H9 (cell line): ENCODE measurements around the gene AIF1L. TPM values are rescaled to one million over a fixed set of nuclear protein-coding genes. Genes with fewer than 3 reads are reported as not detected.

Experiments used
- DNase-seq: peaks from one replicate; pipeline ENCODE4 v3.0.0-alpha.2; 2017
- H2AFZ ChIP-seq: one replicate; pipeline ENCODE4 v1.6.1; 2013; ENCODE audit warnings: mild to moderate bottlenecking, low read length, control low read depth, moderate library complexity
- H2AK5ac ChIP-seq: 2 replicates; pipeline ENCODE4 v1.6.1; 2013; ENCODE audit warnings: low read length, control low read depth, mixed read lengths; ENCODE audit not compliant: insufficient read length
- H2BK120ac ChIP-seq: one replicate; pipeline ENCODE4 v1.6.1; 2013; ENCODE audit warnings: low read depth, mild to moderate bottlenecking, low read length, control low read depth, inconsistent platforms; ENCODE audit not compliant: poor library complexity, severe bottlenecking
- H2BK12ac ChIP-seq: 2 replicates; pipeline ENCODE4 v1.6.1; 2013; ENCODE audit warnings: low read length, control low read depth, mixed read lengths, low read depth; ENCODE audit not compliant: insufficient read length
- H2BK15ac ChIP-seq: 2 replicates; pipeline ENCODE4 v1.6.1; 2013; ENCODE audit warnings: low read depth, low read length, control low read depth
- H2BK20ac ChIP-seq: one replicate; pipeline ENCODE4 v1.6.1; 2013; ENCODE audit warnings: low read depth, mild to moderate bottlenecking, low read length, control low read depth, inconsistent platforms; ENCODE audit not compliant: poor library complexity, severe bottlenecking
- H2BK5ac ChIP-seq: 2 replicates; pipeline ENCODE4 v1.6.1; 2013; ENCODE audit warnings: low read length, control low read depth, mixed read lengths; ENCODE audit not compliant: insufficient read length
- H3K14ac ChIP-seq: 2 replicates; pipeline ENCODE4 v1.6.1; 2013; ENCODE audit warnings: low read length, control low read depth; ENCODE audit not compliant: insufficient read depth
- H3K18ac ChIP-seq: 2 replicates; pipeline ENCODE4 v1.6.1; 2013; ENCODE audit warnings: low read depth, mild to moderate bottlenecking, mixed read lengths, low read length, control low read depth; ENCODE audit not compliant: insufficient read length
- H3K23ac ChIP-seq: 2 replicates; pipeline ENCODE4 v1.6.1; 2013; ENCODE audit warnings: low read length, control low read depth, mixed read lengths, low read depth; ENCODE audit not compliant: insufficient read length
- H3K23me2 ChIP-seq: 2 replicates; pipeline ENCODE4 v1.6.1; 2013; ENCODE audit warnings: low read depth, mild to moderate bottlenecking, mixed read lengths, low read length, control low read depth; ENCODE audit not compliant: insufficient read length, poor library complexity, severe bottlenecking
- H3K27ac ChIP-seq: 2 replicates; pipeline ENCODE4 v1.5.1; 2013; ENCODE audit warnings: low read length, control low read depth, mixed read lengths, low read depth; ENCODE audit not compliant: insufficient read length
- H3K27me3 ChIP-seq: 2 replicates; pipeline ENCODE4 v1.6.1; 2013; ENCODE audit warnings: low read length, control low read depth, inconsistent platforms; ENCODE audit not compliant: insufficient read depth
- H3K4ac ChIP-seq: 2 replicates; pipeline ENCODE4 v1.6.1; 2013; ENCODE audit warnings: low read depth, mild to moderate bottlenecking, control low read depth, inconsistent platforms, low read length, moderate library complexity
- H3K4me1 ChIP-seq: 2 replicates; pipeline ENCODE4 v1.6.1; 2013; ENCODE audit warnings: low read length, control low read depth, inconsistent platforms; ENCODE audit not compliant: insufficient read depth
- H3K4me2 ChIP-seq: 2 replicates; pipeline ENCODE4 v1.6.1; 2013; ENCODE audit warnings: low read length, control low read depth, mixed read lengths; ENCODE audit not compliant: insufficient read length, insufficient read depth
- H3K56ac ChIP-seq: 2 replicates; pipeline ENCODE4 v1.6.1; 2013; ENCODE audit warnings: low read depth, mild to moderate bottlenecking, mixed read lengths, low read length, control low read depth; ENCODE audit not compliant: insufficient read length
- H3K79me1 ChIP-seq: 2 replicates; pipeline ENCODE4 v1.6.1; 2013; ENCODE audit warnings: low read depth, mild to moderate bottlenecking, moderate library complexity, low read length, control low read depth, inconsistent platforms; ENCODE audit not compliant: insufficient read depth, poor library complexity, severe bottlenecking
- H3K79me2 ChIP-seq: 2 replicates; pipeline ENCODE4 v1.6.1; 2013; ENCODE audit warnings: low read length, control low read depth, inconsistent platforms; ENCODE audit not compliant: insufficient read depth
- H3K9ac ChIP-seq: 2 replicates; pipeline ENCODE4 v1.6.1; 2013; ENCODE audit warnings: low read length, control low read depth, mixed read lengths; ENCODE audit not compliant: insufficient read length; ENCODE audit errors: extremely low read depth
- H3K9me3 ChIP-seq: one replicate; pipeline ENCODE4 v1.6.1; 2013; ENCODE audit warnings: low read depth, low read length, inconsistent platforms; ENCODE audit not compliant: control insufficient read depth
- H3T11ph ChIP-seq: one replicate; pipeline ENCODE4 v1.6.1; 2013; ENCODE audit warnings: mild to moderate bottlenecking, low read length, control low read depth, inconsistent platforms
- H4K20me1 ChIP-seq: one replicate; pipeline ENCODE4 v1.6.1; 2013; ENCODE audit not compliant: control insufficient read depth, insufficient read length, insufficient read depth
- H4K5ac ChIP-seq: 2 replicates; pipeline ENCODE4 v1.6.1; 2013; ENCODE audit warnings: low read depth, mild to moderate bottlenecking, mixed read lengths, low read length, control low read depth; ENCODE audit not compliant: insufficient read length
- H4K8ac ChIP-seq: replicated peaks from 2 replicates; pipeline ENCODE4 v1.6.1; 2013; ENCODE audit warnings: low read length, control low read depth, mixed read lengths, low read depth; ENCODE audit not compliant: insufficient read length
- H4K91ac ChIP-seq: 2 replicates; pipeline ENCODE4 v1.6.1; 2013; ENCODE audit warnings: low read depth, mild to moderate bottlenecking, moderate library complexity, mixed read lengths, low read length, control low read depth; ENCODE audit not compliant: insufficient read length
- H3K27ac Mint-ChIP-seq, 3 experiments: 2 replicates in 2 of 3; 3 replicates in 1 of 3; pipeline ENCODE4 v1.8.0; 2020 to 2021; ENCODE audit warnings: mixed read lengths in 3 of 3, mild to moderate bottlenecking in 1 of 3, moderate library complexity in 1 of 3
- H3K27me3 Mint-ChIP-seq: 2 replicates; pipeline ENCODE4 v1.8.0; 2021; ENCODE audit warnings: low read depth, mild to moderate bottlenecking, moderate library complexity, mixed read lengths
- H3K36me3 Mint-ChIP-seq, 3 experiments: 2 replicates in 2 of 3; 3 replicates in 1 of 3; pipeline ENCODE4 v1.8.0; 2020 to 2021; ENCODE audit warnings: low read depth in 3 of 3, mixed read lengths in 3 of 3; ENCODE audit not compliant: insufficient read depth in 1 of 3
- H3K4me1 Mint-ChIP-seq, 2 experiments: 2 replicates each; pipeline ENCODE4 v1.8.0; 2020; ENCODE audit warnings: mixed read lengths in 2 of 2
- H3K4me3 Mint-ChIP-seq, 2 experiments: 2 replicates in 1 of 2; 3 replicates in 1 of 2; pipeline ENCODE4 v1.8.0; 2020 to 2021; ENCODE audit warnings: mild to moderate bottlenecking in 2 of 2, mixed read lengths in 2 of 2, moderate library complexity in 1 of 2
- H3K9me3 Mint-ChIP-seq, 2 experiments: 2 replicates in 1 of 2; 3 replicates in 1 of 2; pipeline ENCODE4 v1.8.0; 2020; ENCODE audit warnings: mild to moderate bottlenecking in 2 of 2, mixed read lengths in 2 of 2, moderate library complexity in 1 of 2
- CTCF ChIP-seq: fragments of 200-600 bp; sonication (generic); conservative IDR thresholded peaks from 3 replicates; pipeline ENCODE4 v1.8.0; 2021; ENCODE audit warnings: antibody characterized with exemption, mild to moderate bottlenecking
- WGBS: extraction: QIAGEN DNeasy Blood & Tissue Kit; methylation state at CpG from one replicate; pipeline ENCODE4 v1.1.7; 2013; ENCODE audit warnings: missing lambda C conversion rate, low lambda C conversion rate, mixed read lengths; ENCODE audit not compliant: insufficient read length; ENCODE audit errors: extremely low coverage; 5-methylcytosine and 5-hydroxymethylcytosine counted together
- total RNA-seq: library from RNA; stranded (reverse); gene quantifications from 2 replicates; pipeline ENCODE4 v1.2.1, GENCODE V29; 2021

AIF1L gene
- total RNA-seq, 1 experiment from 2014 or later, result 122 TPM

GRCh38 chr9:131069699-131070098, 26.6 kb upstream of the AIF1L start:
- Mint-ChIP-seq H3K9me3 (no peaks in the 10 kb centered on the region; a peak in 2 of 5 replicates), H3K36me3 (peaks cover 0 to 9% (median 3%) of the 10 kb centered on the region in 3 experiments; a peak in 3 of 7 replicates), H3K4me1 (0 out of 4 replicates have a peak, but pooled peaks cover 0 to 4% of the 10 kb centered on the region in 2 experiments), H3K27me3 (no peaks in the 10 kb centered on the region), H3K27ac (peak overlapping the region in 2 of 3 experiments; percentile 39 to 85; a peak in 2 of 7 replicates), H3K4me3 (no peak overlapping the region)
- DNase-seq, result no peak
- Histone ChIP-seq H3K14ac (no peak overlapping the region), H2BK20ac (no peak overlapping the region), H2AFZ (no peak overlapping the region), H3K9me3 (no peaks in the 10 kb centered on the region), H2BK15ac (no peak overlapping the region), H3K9ac (no peak overlapping the region), H3K23me2 (no peaks in the 10 kb centered on the region), H3K56ac (no peak overlapping the region), H3K18ac (no peak overlapping the region), H4K8ac (no peak overlapping the region), H4K20me1 (no peaks in the 10 kb centered on the region), H3K79me1 (no peaks in the 10 kb centered on the region), H2BK5ac (no peak overlapping the region), H3K79me2 (no peaks in the 10 kb centered on the region), H3K23ac (no peak overlapping the region), H3K27me3 (no peaks in the 10 kb centered on the region), H3T11ph (no peak overlapping the region), H4K5ac (no peak overlapping the region), H3K4ac (no peak overlapping the region), H3K27ac (no peak overlapping the region), H2BK12ac (no peak overlapping the region), H3K4me2 (no peak overlapping the region), H4K91ac (no peak overlapping the region), H3K4me1 (no peaks in the 10 kb centered on the region), H2AK5ac (no peak overlapping the region), H2BK120ac (no peak overlapping the region)
- TF ChIP-seq CTCF, result no peak
- no CpG with 5 or more reads among the region's 15 CpGs for WGBS
